Cardiac fibroblast (primary cell): ENCODE measurements around the gene GAS2L3.
A peak's percentile ranks its signal among the peaks of the same experiment; 100 is the strongest.
"Not testable (repeated sequence)": the region's sequence is repeated elsewhere in the genome, so short reads cannot be mapped to it uniquely, and the experiment has no call there.

ENCODE experiments used
- DNase-seq, 2 donors: peaks; one replicate each; pipeline versions ENCODE4 v3.0.0 to v3.0.0-alpha.2; 2010; ENCODE audit warnings: low read depth in 2 of 2
- H3K4me3 ChIP-seq, 2 donors: replicated peaks in 1 of 2; 1 replicate in 1 of 2; 2 replicates in 1 of 2; pipeline ENCODE4 v1.5.1; 2011; ENCODE audit warnings: low read depth in 2 of 2, low read length in 2 of 2, mild to moderate bottlenecking in 2 of 2, moderate library complexity in 1 of 2
- CTCF ChIP-seq: IDR thresholded peaks from one replicate; pipeline ENCODE4 v1.5.1; 2011; ENCODE audit warnings: low read depth, mild to moderate bottlenecking, low read length, inconsistent platforms

GAS2L3 gene

GRCh38 chr12:100539202-100539601 is 34.3 kb upstream of the GAS2L3 start:
- peak; percentile 43 to 45 for DNase-seq

GRCh38 chr12:100544165-100544564 is 29.3 kb upstream of the GAS2L3 start:
- no peak overlapping the region for H3K4me3 ChIP-seq
- no peak for DNase-seq

More at GRCh38 chr12:100539202-100539601, 34.3 kb upstream of the GAS2L3 start:
- no peak overlapping the region for H3K4me3 ChIP-seq
- TF ChIP-seq CTCF, result no peak

GRCh38 chr12:100545092-100545491 is 28.4 kb upstream of the GAS2L3 start:
- no peak for DNase-seq
- H3K4me3 ChIP-seq, result no peak overlapping the region
- no peak for TF ChIP-seq CTCF

More at GRCh38 chr12:100544165-100544564, 29.3 kb upstream of the GAS2L3 start:
- no peak for TF ChIP-seq CTCF

GRCh38 chr12:100553936-100554335 is 19.5 kb upstream of the GAS2L3 start:
- no peak for TF ChIP-seq CTCF
- no peak overlapping the region for H3K4me3 ChIP-seq
- DNase-seq, result no peak

- TF ChIP-seq CTCF, result peak; percentile 89
- no peak overlapping the region for H3K4me3 ChIP-seq
- peak; percentile 94 to 95 for DNase-seq
Observed at GRCh38 chr12:100554608-100555077, 18.8 kb upstream of the GAS2L3 start.

- DNase-seq, result peak; percentile 54 to 62
- TF ChIP-seq CTCF, result no peak
- H3K4me3 ChIP-seq, result no peak overlapping the region
Observed at GRCh38 chr12:100555722-100556121, 17.8 kb upstream of the GAS2L3 start.

- H3K4me3 ChIP-seq, result no peak overlapping the region
- no peak for DNase-seq
- no peak for TF ChIP-seq CTCF
Observed at GRCh38 chr12:100557357-100557756, 16.1 kb upstream of the GAS2L3 start.

GRCh38 chr12:100559261-100559660 is 14.2 kb upstream of the GAS2L3 start:
- DNase-seq, H3K4me3 ChIP-seq: not testable (repeated sequence)
